Gastroesophageal sphincter (tissue), 4 donors: Measurements from ENCODE around the gene NRARP. TPM values are rescaled to one million over a fixed set of nuclear protein-coding genes. Genes with fewer than 3 reads are reported as not detected.
A peak's percentile ranks its signal among the peaks of the same experiment; 100 is the strongest.

ENCODE experiments used
- ATAC-seq: fragments of 150-250 bp; one replicate; pipeline ENCODE4 v1.9.1; 2016; ENCODE audit warnings: mild to moderate bottlenecking, moderate library complexity
- H3K27ac ChIP-seq, 4 donors: fragments of 200-600 bp; sonication (generic) in 3 of 4; 1 replicate in 3 of 4; 2 replicates in 1 of 4; pipeline ENCODE4 v1.5.1; 2016 to 2019
- H3K27me3 ChIP-seq: fragments of 200-600 bp; sonication (generic); one replicate; pipeline ENCODE4 v1.5.1; 2019
- H3K36me3 ChIP-seq, 2 donors: fragments of 200-600 bp; sonication (generic); one replicate each; pipeline ENCODE4 v1.5.1; 2019; ENCODE audit warnings: control low read depth in 1 of 2
- H3K4me1 ChIP-seq, 3 donors: fragments of 200-600 bp; sonication (generic); 1 replicate in 2 of 3; 2 replicates in 1 of 3; pipeline ENCODE4 v1.5.1; 2016 to 2019; ENCODE audit warnings: control low read depth in 2 of 3
- H3K4me3 ChIP-seq, 2 donors: fragments of 200-600 bp; sonication (generic); one replicate each; pipeline ENCODE4 v1.5.1; 2019; ENCODE audit warnings: mild to moderate bottlenecking in 1 of 2, moderate library complexity in 1 of 2
- H3K9me3 ChIP-seq, 3 donors: fragments of 200-600 bp; sonication (generic); one replicate each; pipeline ENCODE4 v1.5.1; 2017 to 2019; ENCODE audit warnings: control low read depth in 2 of 3
- EP300 ChIP-seq: sonication (generic); formaldehyde crosslinking; IDR thresholded peaks from one replicate; pipeline ENCODE4 v1.6.1; 2017; ENCODE audit warnings: antibody characterized with exemption, mild to moderate bottlenecking
- POLR2A ChIP-seq, 2 donors: fragments of 450-650 bp; IDR thresholded peaks; one replicate each; pipeline ENCODE4 v1.6.1; 2017; ENCODE audit warnings: antibody characterized with exemption in 2 of 2, mild to moderate bottlenecking in 2 of 2, moderate library complexity in 1 of 2
- POLR2AphosphoS5 ChIP-seq: sonication (generic); formaldehyde crosslinking; IDR thresholded peaks from one replicate; pipeline ENCODE4 v1.6.1; 2017; ENCODE audit warnings: antibody characterized with exemption
- WGBS, 2 donors: methylation state at CpG; one replicate each; pipeline ENCODE4 v1.1.5; 2018; ENCODE audit warnings: low coverage in 1 of 2; 5-methylcytosine and 5-hydroxymethylcytosine counted together
- total RNA-seq, 4 donors: library from RNA; depleted of rRNA; stranded (reverse); fragments of >200 nt; gene quantifications; one replicate each; pipeline ENCODE4 v1.1.0, GENCODE V29; 2016
- TF ChIP-seq, protein P1 (sequence below), 4 experiments: fragments of 200-600 bp in 2 of 4; fragments of 450-650 bp in 2 of 4; sonication (generic) in 1 of 4; IDR thresholded peaks; one replicate each; pipeline ENCODE4 v1.5.1; 2017 to 2019; ENCODE audit warnings: antibody characterized with exemption in 4 of 4, mild to moderate bottlenecking in 2 of 4, moderate library complexity in 2 of 4

NRARP gene
- total RNA-seq, 4 donors from 2014 or later = 3.8 to 11.3 (median 4.3) TPM

DNA sequence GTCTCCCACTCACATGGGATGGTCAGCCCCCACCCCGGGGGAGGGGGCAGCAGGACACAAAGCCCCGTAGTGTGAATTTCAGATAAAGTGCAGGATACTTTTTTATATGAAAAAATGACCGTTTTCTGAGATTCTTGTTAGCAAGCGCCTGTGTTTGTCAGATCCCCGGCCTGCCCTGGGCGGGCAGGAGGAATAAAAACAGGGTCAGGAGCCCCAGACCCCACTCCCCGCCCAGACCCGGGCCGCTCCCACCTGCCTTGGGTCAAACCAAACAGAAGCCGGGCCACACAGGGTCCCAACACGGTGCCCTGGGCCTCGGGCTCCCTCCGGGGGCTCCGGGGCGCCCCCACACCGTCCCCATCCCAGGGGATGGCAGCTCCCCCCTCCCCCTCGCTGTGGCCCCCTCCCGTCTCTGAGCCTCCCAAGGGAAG lies 13.5 kb upstream of the NRARP start:
- WGBS, 2 donors = 52% methylated on average over 2 of the region's 18 CpGs; no CpG with 5 or more reads in 1 of the 2 donors
- Histone ChIP-seq H3K4me1 (peaks cover 0 to 31% (median 12%) of the 10 kb centered on the region in 3 donors), H3K27ac (peak overlapping the region in 1 of 4 donors; percentile 63), H3K27me3 (peaks cover 39% of the 10 kb centered on the region), H3K9me3 (no peaks in the 10 kb centered on the region), H3K36me3 (peaks cover 0 to 8% of the 10 kb centered on the region in 2 donors), H3K4me3 (peak overlapping the region in 1 of 2 donors; percentile 44)
- TF ChIP-seq, protein P1, sequence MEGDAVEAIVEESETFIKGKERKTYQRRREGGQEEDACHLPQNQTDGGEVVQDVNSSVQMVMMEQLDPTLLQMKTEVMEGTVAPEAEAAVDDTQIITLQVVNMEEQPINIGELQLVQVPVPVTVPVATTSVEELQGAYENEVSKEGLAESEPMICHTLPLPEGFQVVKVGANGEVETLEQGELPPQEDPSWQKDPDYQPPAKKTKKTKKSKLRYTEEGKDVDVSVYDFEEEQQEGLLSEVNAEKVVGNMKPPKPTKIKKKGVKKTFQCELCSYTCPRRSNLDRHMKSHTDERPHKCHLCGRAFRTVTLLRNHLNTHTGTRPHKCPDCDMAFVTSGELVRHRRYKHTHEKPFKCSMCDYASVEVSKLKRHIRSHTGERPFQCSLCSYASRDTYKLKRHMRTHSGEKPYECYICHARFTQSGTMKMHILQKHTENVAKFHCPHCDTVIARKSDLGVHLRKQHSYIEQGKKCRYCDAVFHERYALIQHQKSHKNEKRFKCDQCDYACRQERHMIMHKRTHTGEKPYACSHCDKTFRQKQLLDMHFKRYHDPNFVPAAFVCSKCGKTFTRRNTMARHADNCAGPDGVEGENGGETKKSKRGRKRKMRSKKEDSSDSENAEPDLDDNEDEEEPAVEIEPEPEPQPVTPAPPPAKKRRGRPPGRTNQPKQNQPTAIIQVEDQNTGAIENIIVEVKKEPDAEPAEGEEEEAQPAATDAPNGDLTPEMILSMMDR (IDR thresholded peaks at IDR 0.05) = no peak
- TF ChIP-seq POLR2A (IDR thresholded peaks at IDR 0.05) (no peak), POLR2AphosphoS5 (no peak), EP300 (no peak)
- no peak for ATAC-seq

DNA sequence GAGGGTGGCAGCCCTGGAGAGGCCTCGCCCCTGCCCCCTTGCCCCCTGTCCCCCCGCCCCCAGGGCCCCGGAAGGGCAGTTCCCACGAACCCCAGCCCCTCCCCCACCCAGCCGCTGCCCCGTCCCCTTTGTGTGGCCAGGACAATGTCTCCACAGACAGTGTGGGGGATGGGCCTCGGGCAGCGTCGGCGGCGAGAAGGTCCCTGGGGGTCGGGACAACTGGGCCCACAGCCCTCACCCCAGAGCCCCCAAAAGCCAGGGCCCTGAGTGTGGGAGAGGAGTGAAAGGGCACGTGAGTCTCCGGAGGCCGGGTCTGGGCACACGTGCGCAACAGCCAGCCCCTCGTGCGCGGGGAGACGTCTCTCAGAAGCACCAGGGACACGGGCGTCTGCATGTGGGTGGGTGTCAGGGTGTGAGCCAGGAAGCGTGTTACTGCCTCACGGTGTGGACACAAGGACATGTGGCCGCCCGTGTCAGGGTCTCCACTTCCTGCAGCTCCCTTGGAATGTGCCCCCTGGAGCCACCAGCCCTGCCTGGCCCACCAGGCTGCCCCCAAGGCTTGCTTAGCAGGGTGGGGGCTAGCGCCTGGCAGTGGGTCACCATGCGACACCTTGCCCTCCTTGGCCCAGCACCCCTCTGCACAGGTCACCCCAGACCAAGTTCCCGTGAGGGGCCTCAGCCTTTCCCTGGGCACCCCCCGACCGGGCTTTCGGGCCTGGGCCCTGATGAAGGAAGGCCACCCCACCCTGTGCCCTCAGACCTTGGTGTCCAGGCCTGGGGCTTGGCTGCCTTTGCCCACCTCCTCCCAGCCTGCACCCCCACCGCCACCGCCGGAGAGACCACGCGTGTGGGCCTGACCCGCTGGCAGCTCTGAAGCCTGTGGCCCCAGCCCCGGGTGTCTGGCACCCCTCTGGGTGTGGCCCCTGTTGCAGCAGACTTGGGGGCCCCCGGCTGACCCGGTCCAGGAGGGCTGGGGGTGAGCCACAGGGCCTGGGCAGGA lies 12.8 kb upstream of the NRARP start:
- H3K27me3 ChIP-seq = peaks cover 42% of the 10 kb centered on the region
- ATAC-seq = no peak
- no peak for TF ChIP-seq POLR2A (IDR thresholded peaks at IDR 0.05)
- TF ChIP-seq, protein P1 (IDR thresholded peaks at IDR 0.05) = no peak
- TF ChIP-seq POLR2AphosphoS5 = no peak
- no peak for TF ChIP-seq EP300
- peaks cover 0 to 8% of the 10 kb centered on the region in 2 donors for H3K36me3 ChIP-seq
- H3K9me3 ChIP-seq = no peaks in the 10 kb centered on the region
- WGBS, 2 donors = 100% methylated on average over 1 of the region's 42 CpGs; no CpG with 5 or more reads in 1 of the 2 donors
- no peak overlapping the region for H3K4me3 ChIP-seq
- H3K27ac ChIP-seq = peak overlapping the region in 2 of 4 donors; percentile 6 to 63
- peaks cover 0 to 24% (median 12%) of the 10 kb centered on the region in 3 donors for H3K4me1 ChIP-seq

DNA sequence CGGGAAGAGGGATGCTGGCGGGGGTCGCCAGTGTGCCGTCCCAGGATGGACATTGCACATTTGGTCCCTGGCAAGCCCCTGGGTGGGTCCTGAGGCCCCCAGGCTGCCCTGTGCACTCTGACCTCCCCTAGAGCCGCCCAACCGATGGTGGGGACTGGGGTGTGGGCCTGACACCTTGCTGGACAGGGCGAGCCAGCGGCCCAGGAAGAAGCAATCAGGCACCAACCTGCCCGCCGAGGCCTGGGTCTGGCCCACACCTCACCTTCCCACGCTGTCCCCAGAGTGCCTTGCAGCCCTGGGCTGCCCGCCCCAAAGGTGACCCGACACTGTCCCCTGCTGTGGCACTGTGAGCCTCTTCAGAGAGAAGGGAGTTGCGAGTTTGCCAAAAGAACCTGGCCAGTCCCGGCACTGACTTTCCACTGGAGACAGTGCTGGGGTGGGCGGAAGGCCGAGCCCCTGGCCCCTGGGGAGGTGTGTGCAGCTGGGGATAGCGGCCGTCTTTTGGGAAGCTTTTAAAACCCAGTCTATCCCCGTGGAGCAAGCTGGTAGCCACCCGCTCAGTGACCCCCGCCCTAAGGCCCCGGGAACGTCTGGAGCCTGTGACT lies 12.0 kb upstream of the NRARP start:
- Histone ChIP-seq H3K9me3 (no peaks in the 10 kb centered on the region), H3K4me1 (peaks cover 0 to 21% (median 9%) of the 10 kb centered on the region in 3 donors), H3K27ac (peak overlapping the region in 2 of 4 donors; percentile 6 to 63), H3K4me3 (no peak overlapping the region), H3K27me3 (peaks cover 50% of the 10 kb centered on the region), H3K36me3 (peaks cover 0 to 4% of the 10 kb centered on the region in 2 donors)
- no CpG with 5 or more reads among the region's 24 CpGs for WGBS, 2 donors
- ATAC-seq = no peak
- TF ChIP-seq EP300 = no peak
- no peak for TF ChIP-seq POLR2AphosphoS5
- TF ChIP-seq, protein P1 (IDR thresholded peaks at IDR 0.05) = peak in 1 of 4 experiments; percentile 47
- TF ChIP-seq POLR2A (IDR thresholded peaks at IDR 0.05) = no peak

DNA sequence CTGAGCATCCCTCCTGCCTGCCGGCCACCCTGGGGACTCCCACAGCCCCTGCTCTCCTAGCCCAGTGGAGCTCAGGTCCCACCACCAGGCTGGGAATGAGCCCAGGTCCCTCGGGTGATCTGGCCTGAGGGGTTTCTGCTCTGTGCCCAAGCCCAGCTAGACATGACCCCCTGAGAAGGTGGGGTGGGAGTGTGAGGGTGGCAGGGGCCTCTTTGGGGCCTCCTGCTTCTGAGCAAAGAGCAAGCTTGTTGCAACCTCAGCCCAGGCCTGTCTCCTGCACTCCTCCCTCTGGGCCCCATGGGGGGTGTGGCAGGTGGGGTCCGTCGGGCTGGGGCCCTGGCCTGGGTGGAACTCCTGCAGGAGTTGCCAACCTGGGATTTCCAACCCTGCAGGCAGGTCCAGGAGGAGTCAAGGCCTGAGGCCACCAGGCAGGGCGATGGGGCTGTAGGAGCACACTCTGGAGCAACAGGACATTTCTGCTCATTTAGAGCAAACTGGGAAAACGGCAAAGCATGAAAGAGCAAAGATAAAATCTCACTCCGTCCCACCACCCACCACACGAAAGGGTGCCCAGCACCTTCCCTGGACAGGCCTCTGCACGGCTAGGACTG lies 11.4 kb upstream of the NRARP start:
- Histone ChIP-seq H3K4me1 (peaks cover 0 to 21% (median 9%) of the 10 kb centered on the region in 3 donors), H3K36me3 (no peaks in the 10 kb centered on the region), H3K9me3 (no peaks in the 10 kb centered on the region), H3K27me3 (peaks cover 56% of the 10 kb centered on the region), H3K4me3 (no peak overlapping the region), H3K27ac (no peak overlapping the region)
- TF ChIP-seq POLR2A (IDR thresholded peaks at IDR 0.05) (no peak), EP300 (no peak), POLR2AphosphoS5 (no peak)
- TF ChIP-seq, protein P1 (IDR thresholded peaks at IDR 0.05) = no peak
- no peak for ATAC-seq
- WGBS, 2 donors = no CpG with 5 or more reads among the region's 9 CpGs
